Brain microvascular endothelial cell (primary cell): ENCODE results near the gene UGT1A10.

Source experiments
- DNase-seq: peaks from one replicate; pipeline ENCODE4 v3.0.0-alpha.2; 2020
- H3K27ac ChIP-seq: fragments of 250-450 bp; sonication (Bioruptor Pico); 2 replicates; pipeline ENCODE4 v1.5.1; 2020; ENCODE audit warnings: mild to moderate bottlenecking, moderate library complexity
- H3K27me3 ChIP-seq: fragments of 250-450 bp; sonication (Bioruptor Pico); replicated peaks from 2 replicates; pipeline ENCODE4 v1.5.1; 2020; ENCODE audit warnings: mild to moderate bottlenecking
- H3K36me3 ChIP-seq: fragments of 250-450 bp; sonication (Bioruptor Pico); replicated peaks from 2 replicates; pipeline ENCODE4 v1.5.1; 2020; ENCODE audit warnings: mild to moderate bottlenecking
- H3K4me3 ChIP-seq: 2 replicates; pipeline ENCODE4 v1.5.1; 2011; ENCODE audit warnings: low read depth, mild to moderate bottlenecking, control low read depth, low read length, moderate library complexity
- in situ Hi-C: cut with HindIII; loops from 2 replicates; pipeline ENCODE4 v1.10.0; 2017; ENCODE audit warnings: low sequenced_read_pairs, low pct_ligation_motif_present
- TF ChIP-seq, protein P1 (sequence below): IDR thresholded peaks from 2 replicates; pipeline ENCODE4 v1.5.1; 2011; ENCODE audit warnings: low read depth, mild to moderate bottlenecking, moderate library complexity, low read length, control low read depth, inconsistent platforms; ENCODE audit errors: missing control alignments

The UGT1A10 gene

DNA sequence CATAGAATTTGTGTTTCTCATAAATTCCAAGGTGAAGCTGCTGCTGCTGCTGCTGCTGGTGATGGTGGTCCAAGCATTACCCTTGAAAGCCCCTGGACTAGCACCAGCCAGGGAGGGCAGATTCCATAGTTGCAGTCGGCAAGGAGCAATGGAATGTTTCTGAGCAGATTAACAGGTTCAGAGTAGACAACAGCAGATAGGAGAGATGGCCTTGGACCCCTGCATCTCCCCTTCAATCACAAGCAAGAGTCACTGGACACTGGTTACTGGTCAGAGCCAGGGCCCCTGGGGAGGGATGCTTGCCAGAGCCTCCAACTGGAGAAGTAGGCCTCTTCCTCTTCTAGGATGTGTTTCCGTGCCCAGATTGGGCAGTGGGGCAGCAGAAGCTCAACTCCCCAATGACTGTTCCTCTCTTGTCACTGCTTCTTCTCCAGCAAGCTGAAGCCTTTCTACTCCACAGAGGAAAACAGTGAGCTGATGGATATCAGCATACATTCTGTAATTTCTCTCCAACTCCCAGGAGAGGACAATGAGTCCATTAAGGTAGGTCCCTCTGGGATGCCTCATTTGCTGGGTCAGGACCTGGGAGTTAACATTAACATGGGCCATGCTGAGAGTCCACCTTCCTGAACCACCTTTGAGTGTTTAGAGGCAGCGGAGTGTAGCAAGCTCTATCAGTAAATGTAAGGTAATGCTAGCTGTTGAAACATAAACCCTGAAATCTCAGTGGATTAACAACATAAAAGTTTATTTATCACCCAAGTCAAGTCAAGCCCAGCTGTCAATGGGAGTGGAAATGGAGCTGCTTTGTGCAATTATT, 177.2 kb downstream of the UGT1A10 start:
- in situ Hi-C loops, result no loop called here
- no peak overlapping the region for H3K27ac ChIP-seq
- no peaks in the 10 kb centered on the region for H3K27me3 ChIP-seq
- H3K4me3 ChIP-seq, result no peak overlapping the region
- no peaks in the 10 kb centered on the region for H3K36me3 ChIP-seq
- TF ChIP-seq, protein P1, sequence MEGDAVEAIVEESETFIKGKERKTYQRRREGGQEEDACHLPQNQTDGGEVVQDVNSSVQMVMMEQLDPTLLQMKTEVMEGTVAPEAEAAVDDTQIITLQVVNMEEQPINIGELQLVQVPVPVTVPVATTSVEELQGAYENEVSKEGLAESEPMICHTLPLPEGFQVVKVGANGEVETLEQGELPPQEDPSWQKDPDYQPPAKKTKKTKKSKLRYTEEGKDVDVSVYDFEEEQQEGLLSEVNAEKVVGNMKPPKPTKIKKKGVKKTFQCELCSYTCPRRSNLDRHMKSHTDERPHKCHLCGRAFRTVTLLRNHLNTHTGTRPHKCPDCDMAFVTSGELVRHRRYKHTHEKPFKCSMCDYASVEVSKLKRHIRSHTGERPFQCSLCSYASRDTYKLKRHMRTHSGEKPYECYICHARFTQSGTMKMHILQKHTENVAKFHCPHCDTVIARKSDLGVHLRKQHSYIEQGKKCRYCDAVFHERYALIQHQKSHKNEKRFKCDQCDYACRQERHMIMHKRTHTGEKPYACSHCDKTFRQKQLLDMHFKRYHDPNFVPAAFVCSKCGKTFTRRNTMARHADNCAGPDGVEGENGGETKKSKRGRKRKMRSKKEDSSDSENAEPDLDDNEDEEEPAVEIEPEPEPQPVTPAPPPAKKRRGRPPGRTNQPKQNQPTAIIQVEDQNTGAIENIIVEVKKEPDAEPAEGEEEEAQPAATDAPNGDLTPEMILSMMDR, result no peak
- DNase-seq, result no peak

DNA sequence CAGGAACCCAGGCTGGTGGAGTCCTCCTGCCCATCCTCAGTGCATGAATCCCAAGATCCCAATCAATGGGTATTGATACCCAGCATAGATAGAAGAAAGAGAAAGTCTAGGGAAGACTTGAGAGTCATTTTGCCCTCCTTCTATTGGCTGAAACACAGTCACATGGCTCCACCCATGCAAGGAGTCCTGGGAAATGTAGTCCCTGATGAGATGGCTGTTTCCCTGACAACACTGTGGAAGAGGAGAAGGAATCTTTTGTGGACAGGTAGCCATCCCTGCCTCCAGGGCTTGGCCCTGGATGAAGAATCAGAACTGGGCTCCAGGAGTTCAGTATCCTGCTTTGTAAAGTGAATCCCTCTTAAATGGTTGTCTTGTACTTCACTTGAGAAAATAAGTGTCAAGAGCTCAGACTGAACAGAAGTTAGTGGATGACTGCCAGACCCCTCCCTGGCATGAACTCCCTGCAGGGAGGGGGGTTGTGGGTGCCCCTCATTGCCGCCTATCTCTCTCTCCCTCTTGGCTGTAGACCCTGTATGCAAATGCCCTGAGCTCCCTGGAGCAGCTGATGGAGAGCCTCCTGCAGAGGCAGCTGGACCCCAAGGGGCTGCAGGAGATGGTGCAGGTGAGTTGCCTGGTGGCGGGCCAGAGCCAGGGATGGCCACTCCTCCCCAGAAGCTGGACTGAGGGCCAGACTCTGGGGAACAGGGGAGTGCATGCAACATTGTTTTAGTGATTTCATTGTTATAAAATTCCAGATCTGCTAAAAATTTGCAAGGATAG, 178.0 kb downstream of the UGT1A10 start:
- no peak overlapping the region for H3K4me3 ChIP-seq
- no peak overlapping the region for H3K27ac ChIP-seq
- DNase-seq, result peak; percentile 22
- TF ChIP-seq, protein P1, result no peak
- H3K27me3 ChIP-seq, result no peaks in the 10 kb centered on the region
- no peaks in the 10 kb centered on the region for H3K36me3 ChIP-seq
- in situ Hi-C loops, result no loop called here

DNA sequence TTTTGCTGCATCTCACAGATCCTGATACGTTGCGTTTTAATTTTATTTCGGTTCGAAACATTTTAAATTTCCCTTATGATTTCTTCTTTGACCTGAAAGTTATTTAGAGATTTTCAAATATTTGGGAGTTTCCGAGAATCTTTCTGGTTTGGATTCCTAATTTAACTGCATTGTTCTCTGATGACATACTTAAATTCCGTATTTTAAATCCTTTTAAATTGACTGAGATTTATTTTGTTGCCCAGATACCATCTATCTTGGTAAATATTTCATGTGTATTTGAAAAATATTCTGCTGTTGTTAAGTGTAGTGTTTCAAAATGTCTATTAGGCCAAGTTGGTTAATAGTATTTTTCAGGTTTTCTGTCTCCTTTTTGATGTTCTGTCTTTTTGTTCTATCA, 179.6 kb downstream of the UGT1A10 start:
- Histone ChIP-seq H3K36me3 (no peaks in the 10 kb centered on the region), H3K27ac (no peak overlapping the region), H3K27me3 (no peaks in the 10 kb centered on the region), H3K4me3 (no peak overlapping the region)
- in situ Hi-C loops, result no loop called here
- TF ChIP-seq, protein P1, result no peak
- no peak for DNase-seq

DNA sequence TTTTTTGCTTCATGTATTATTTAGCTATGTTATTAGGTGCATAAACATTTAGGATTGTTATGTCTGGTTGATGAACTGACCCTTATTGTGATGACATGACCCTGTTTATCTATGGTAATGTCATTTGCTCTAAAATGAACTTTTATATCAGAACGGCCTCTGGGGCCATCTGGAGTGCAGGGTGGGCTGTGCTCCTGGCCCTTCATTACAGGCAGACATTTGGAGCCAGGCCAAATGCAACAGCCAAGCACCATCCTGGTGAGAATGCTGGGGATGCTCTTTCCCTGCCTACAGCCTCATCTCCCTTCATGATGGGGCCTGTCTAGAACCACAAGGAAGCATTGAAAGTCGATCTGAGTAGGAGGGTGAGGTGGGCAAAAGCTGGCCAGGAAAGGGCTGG, 180.1 kb downstream of the UGT1A10 start:
- no peaks in the 10 kb centered on the region for H3K36me3 ChIP-seq
- no peak overlapping the region for H3K4me3 ChIP-seq
- H3K27ac ChIP-seq, result no peak overlapping the region
- in situ Hi-C loops, result no loop called here
- TF ChIP-seq, protein P1, result no peak
- no peak for DNase-seq
- H3K27me3 ChIP-seq, result no peaks in the 10 kb centered on the region

DNA sequence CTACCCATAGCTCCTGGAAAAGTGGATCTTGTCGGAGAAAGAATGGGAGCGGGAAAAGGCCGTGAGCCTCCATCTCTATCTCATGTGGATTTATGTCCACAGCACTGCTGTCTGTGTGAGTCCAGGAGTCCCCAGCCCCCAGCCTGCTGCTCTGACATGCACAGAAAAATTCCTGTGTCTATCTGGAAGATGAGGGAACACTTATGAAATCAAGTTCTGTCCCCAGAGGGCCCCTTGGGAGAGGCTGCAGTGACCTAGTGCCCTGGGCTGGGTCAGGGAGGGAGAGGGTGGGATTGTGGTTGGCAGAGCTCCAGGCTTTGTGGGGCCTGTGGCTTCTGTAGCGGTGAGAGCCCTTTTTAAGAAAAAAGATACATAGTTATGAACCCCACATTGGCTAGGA, 180.5 kb downstream of the UGT1A10 start:
- Histone ChIP-seq H3K36me3 (no peaks in the 10 kb centered on the region), H3K4me3 (no peak overlapping the region), H3K27me3 (no peaks in the 10 kb centered on the region), H3K27ac (no peak overlapping the region)
- TF ChIP-seq, protein P1, result no peak
- in situ Hi-C loops, result no loop called here
- DNase-seq, result no peak
